K562 (cell line): ENCODE data around the gene RGS14. TPM values are rescaled to one million over a fixed set of nuclear protein-coding genes. Genes with fewer than 3 reads are reported as not detected.

Source experiments
- ARNT ChIP-seq, 2 experiments: fragments of 450-650 bp; IDR thresholded peaks; 2 replicates each; pipeline ENCODE4 v1.6.1; 2016; ENCODE audit warnings: mild to moderate bottlenecking in 1 of 2
- CEBPB ChIP-seq: fragments of 450-650 bp; IDR thresholded peaks from 2 replicates; pipeline ENCODE4 v1.6.1; 2016; ENCODE audit warnings: missing genetic modification characterization, missing compliant biosample characterization
- DIDO1 ChIP-seq: fragments of 450-650 bp; IDR thresholded peaks from 2 replicates; pipeline ENCODE4 v1.6.1; 2016; ENCODE audit warnings: low read depth, missing biosample characterization, missing genetic modification characterization
- ELF1 ChIP-seq: fragments of 200-800 bp; sonication (Bioruptor generic); IDR thresholded peaks from 2 replicates; pipeline ENCODE4 v1.6.1; 2016; ENCODE audit warnings: missing genetic modification characterization, missing compliant biosample characterization
- GMEB1 ChIP-seq: fragments of 250-450 bp; sonication (Bioruptor Pico); IDR thresholded peaks from 2 replicates; pipeline ENCODE4 v1.4.0; 2020; ENCODE audit warnings: mild to moderate bottlenecking
- GTF2A2 ChIP-seq: IDR thresholded peaks from 2 replicates; pipeline ENCODE4 v1.6.1; 2016; ENCODE audit warnings: mild to moderate bottlenecking, missing genetic modification characterization, missing compliant biosample characterization
- PRDM10 ChIP-seq: fragments of 450-650 bp; IDR thresholded peaks from 2 replicates; pipeline ENCODE4 v1.6.1; 2018; ENCODE audit not compliant: partially characterized antibody
- RBM14 ChIP-seq: fragments of 200-400 bp; formaldehyde crosslinking; IDR thresholded peaks from 2 replicates; pipeline ENCODE4 v1.6.1; 2018; ENCODE audit warnings: low read depth, mild to moderate bottlenecking, low read length, moderate library complexity, borderline replicate concordance; ENCODE audit not compliant: insufficient read depth
- RBM39 ChIP-seq: fragments of 200-400 bp; formaldehyde crosslinking; optimal IDR thresholded peaks from 2 replicates; pipeline ENCODE3; 2018; ENCODE audit warnings: low read depth, low read length
- RFX1 ChIP-seq: fragments of 450-650 bp; IDR thresholded peaks from 2 replicates; pipeline ENCODE4 v1.6.1; 2016; ENCODE audit warnings: mild to moderate bottlenecking, moderate library complexity
- SMAD2 ChIP-seq: fragments of 150-350 bp; IDR thresholded peaks from 2 replicates; pipeline ENCODE4 v1.6.1; 2014; ENCODE audit warnings: low read depth, mild to moderate bottlenecking, low read length
- STAT5B ChIP-seq: fragments of 250-450 bp; sonication (Bioruptor Pico); IDR thresholded peaks from 2 replicates; pipeline ENCODE4 v1.8.0; 2021; ENCODE audit warnings: mild to moderate bottlenecking, inconsistent platforms
- TEAD2 ChIP-seq: fragments of 450-650 bp; IDR thresholded peaks from 2 replicates; pipeline ENCODE4 v1.6.1; 2016; ENCODE audit warnings: missing genetic modification characterization, control low read depth, missing compliant biosample characterization
- TFE3 ChIP-seq: fragments of 450-650 bp; formaldehyde crosslinking; IDR thresholded peaks from 2 replicates; pipeline ENCODE4 v1.4.0; 2020; ENCODE audit warnings: mild to moderate bottlenecking, mixed read lengths
- ZBTB12 ChIP-seq: fragments of 250-450 bp; sonication (Bioruptor Pico); IDR thresholded peaks from 2 replicates; pipeline ENCODE4 v1.4.0; 2020
- ZNF197 ChIP-seq: fragments of 200-800 bp; sonication (Bioruptor generic); IDR thresholded peaks from 2 replicates; pipeline ENCODE4 v1.6.1; 2016; ENCODE audit warnings: low read depth, missing genetic modification characterization, missing compliant biosample characterization
- ZNF224 ChIP-seq: sonication (generic); formaldehyde crosslinking; IDR thresholded peaks from 2 replicates; pipeline ENCODE4 v1.8.0; 2022; ENCODE audit warnings: mild to moderate bottlenecking, missing genetic modification reagents
- ZNF274 ChIP-seq: IDR thresholded peaks from 2 replicates; pipeline ENCODE4 v1.6.1; 2011; ENCODE audit warnings: low read depth, mild to moderate bottlenecking, low read length, moderate library complexity, borderline replicate concordance
- ZNF316 ChIP-seq: fragments of 450-650 bp; IDR thresholded peaks from 2 replicates; pipeline ENCODE4 v1.6.1; 2016
- ZSCAN32 ChIP-seq: fragments of 450-650 bp; formaldehyde crosslinking; IDR thresholded peaks from 2 replicates; pipeline ENCODE4 v1.4.0; 2020; ENCODE audit warnings: mild to moderate bottlenecking, moderate library complexity
- polyA plus RNA-seq, 8 experiments: library from polyadenylated mRNA; depleted of rRNA in 4 of 8; stranded (reverse) in 5 of 8; unstranded in 3 of 8; fragments of >200 nt; fragmentation: Nextera tagmentation in 2 of 8; fragmentation: Illumina TruSeq in 1 of 8; extraction: Ambion mirVana in 2 of 8; extraction: Trizol in 1 of 8; gene quantifications; 2 replicates each; pipeline versions ENCODE4 v1.2.1 to v1.2.3, GENCODE V29; 2011 to 2014; ENCODE audit warnings: inconsistent platforms in 1 of 8, missing spikeins in 1 of 8
- total RNA-seq, 7 experiments: library from RNA; depleted of rRNA in 6 of 7; stranded (reverse); fragments of >200 nt in 6 of 7; fragmentation: Illumina TruSeq in 2 of 7; extraction: Trizol in 2 of 7; gene quantifications; 2 replicates each; pipeline versions ENCODE4 v1.2.1 to v1.2.3, GENCODE V29; 2011 to 2021; ENCODE audit warnings: low replicate concordance in 1 of 7

RGS14 gene
- total and polyA plus RNA-seq, 9 of the 15 experiments (the other 6 are each of a cell fraction or from before 2014, with no cell fraction given) = 0.28 to 75.9 (median 34.5) TPM

- TF ChIP-seq ZNF274 (no peak), PRDM10 (peak; percentile 21), ELF1 (tag) (0 out of 2 replicates have a peak, but pooled peaks have one; percentile 11), SMAD2 (no peak), ZBTB12 (CRISPR knock-in tag) (no peak), GMEB1 (CRISPR knock-in tag) (no peak), RBM39 (peak; percentile 71), STAT5B (CRISPR knock-in tag) (no peak), ZSCAN32 (CRISPR knock-in tag) (no peak), DIDO1 (tag) (no peak), GTF2A2 (tag) (peak; percentile 41; the same call in 1 of the 2 replicates), ZNF197 (CRISPR knock-in tag) (peak; percentile 60; the same call in 1 of the 2 replicates), TEAD2 (tag) (peak; percentile 77; the same call in 1 of the 2 replicates), TFE3 (no peak), ZNF316 (peak; percentile 98), RFX1 (no peak), RBM14 (no peak), ARNT (IDR thresholded peaks at IDR 0.05) (peak in 1 of 2 experiments; percentile 85; a peak in 2 of 4 replicates), ZNF224 (CRISPR knock-in tag) (no peak), CEBPB (tag) (no peak)
Measured at GRCh38 chr5:177378884-177379883, 21.5 kb downstream of the RGS14 start (continued).
